ENCODE data around the gene SPATA22.
A peak's percentile ranks its signal among the peaks of the same experiment; 100 is the strongest.
"Not testable (repeated sequence)": the region's sequence is repeated elsewhere in the genome, so short reads cannot be mapped to it uniquely, and the experiment has no call there.

SPATA22 gene

GRCh38 chr17:3471599-3471998 lies at the start of gene SPATA22:
Gene SPATA22, minus strand, starts transcription at chr17:3471819. Its CDS starts 2,494 bp downstream, at chr17:3469325.
- no peak for DNase-seq

- not testable (repeated sequence) for DNase-seq
These were observed 47.9 kb upstream of the SPATA22 start for GRCh38 chr17:3519472-3519871.

GRCh38 chr17:3514873-3515272 lies 43.3 kb upstream of the SPATA22 start:
- no peak for DNase-seq

GRCh38 chr17:3514167-3514566 lies 42.5 kb upstream of the SPATA22 start:
- not testable (repeated sequence) for DNase-seq

GRCh38 chr17:3513305-3514035 lies 41.9 kb upstream of the SPATA22 start:
- DNase-seq, result no peak

GRCh38 chr17:3512505-3513171 lies 41.0 kb upstream of the SPATA22 start:
- no peak for DNase-seq

- DNase-seq, result no peak
These were observed 40.4 kb upstream of the SPATA22 start for GRCh38 chr17:3511852-3512504.

- DNase-seq, result no peak
These were observed 38.5 kb upstream of the SPATA22 start for GRCh38 chr17:3510090-3510489.

GRCh38 chr17:3507869-3508268 lies 36.2 kb upstream of the SPATA22 start:
- DNase-seq, result no peak

- no peak for DNase-seq
These were observed 35.5 kb upstream of the SPATA22 start for GRCh38 chr17:3507071-3507470.

- DNase-seq, result no peak
These were observed 34.4 kb upstream of the SPATA22 start for GRCh38 chr17:3506054-3506453.

GRCh38 chr17:3505008-3505407 lies 33.4 kb upstream of the SPATA22 start:
- no peak for DNase-seq

- no peak for DNase-seq
These were observed 31.7 kb upstream of the SPATA22 start for GRCh38 chr17:3503285-3503684.

- no peak for DNase-seq
These were observed 30.8 kb upstream of the SPATA22 start for GRCh38 chr17:3502466-3502865.

- no peak for DNase-seq
These were observed 29.7 kb upstream of the SPATA22 start for GRCh38 chr17:3501344-3501743.

GRCh38 chr17:3497101-3497500 lies 25.5 kb upstream of the SPATA22 start:
- DNase-seq, result no peak

GRCh38 chr17:3485481-3486068 lies 14.0 kb upstream of the SPATA22 start:
- DNase-seq, result peak; percentile 31

GRCh38 chr17:3482852-3483251 lies 11.2 kb upstream of the SPATA22 start:
- DNase-seq, result no peak

- DNase-seq, result no peak
These were observed 8.4 kb upstream of the SPATA22 start for GRCh38 chr17:3479988-3480387.

GRCh38 chr17:3475812-3476610 lies 4.4 kb upstream of the SPATA22 start, which contains the start of gene ASPA:
Gene ASPA, plus strand, starts transcription at chr17:3475997. Its CDS starts 163 bp downstream, at chr17:3476160.
- no peak for DNase-seq

- DNase-seq, result no peak
These were observed 3.6 kb upstream of the SPATA22 start for GRCh38 chr17:3475251-3475685.

- peak; percentile 41 for DNase-seq
These were observed 2.6 kb upstream of the SPATA22 start for GRCh38 chr17:3474212-3474611.

- DNase-seq, result no peak
These were observed 518 bp upstream of the SPATA22 start for GRCh38 chr17:3472137-3472536.
